NB4 (cell line): Measurements from ENCODE around the gene MTF1.

Source experiments
- CTCF ChIP-seq: IDR thresholded peaks from one replicate; pipeline ENCODE4 v1.5.1; 2012; ENCODE audit warnings: low read depth, low read length
- MAX ChIP-seq: IDR thresholded peaks from 2 replicates; pipeline ENCODE4 v1.6.1; 2011; ENCODE audit warnings: low read depth, low read length
- MYC ChIP-seq: IDR thresholded peaks from 2 replicates; pipeline ENCODE4 v1.6.1; 2011; ENCODE audit warnings: low read depth, low read length
- POLR2A ChIP-seq: IDR thresholded peaks from 2 replicates; pipeline ENCODE4 v1.6.1; 2011; ENCODE audit warnings: mild to moderate bottlenecking; ENCODE audit not compliant: insufficient read length; ENCODE audit errors: extremely low read depth

GRCh38 chr1:37902983-37903382, 43.6 kb upstream of the MTF1 start:
- TF ChIP-seq CTCF (no peak), POLR2A (no peak), MAX (no peak), MYC (no peak)
